Colonic mucosa (tissue), 4 donors: Measurements from ENCODE around the gene CRNKL1. TPM values are rescaled to one million over a fixed set of nuclear protein-coding genes. Genes with fewer than 3 reads are reported as not detected.

ENCODE experiments used
- DNase-seq: peaks from one replicate; pipeline ENCODE4 v3.0.0-alpha.2; 2020
- H3K27ac ChIP-seq: fragments of 200-600 bp; one replicate; pipeline ENCODE4 v1.8.0; 2021
- H3K27me3 ChIP-seq: fragments of 200-600 bp; one replicate; pipeline ENCODE4 v1.8.0; 2021
- H3K36me3 ChIP-seq: fragments of 200-600 bp; one replicate; pipeline ENCODE4 v1.8.0; 2021
- H3K4me1 ChIP-seq: fragments of 200-600 bp; one replicate; pipeline ENCODE4 v1.8.0; 2021; ENCODE audit warnings: mild to moderate bottlenecking
- H3K4me3 ChIP-seq: fragments of 200-600 bp; one replicate; pipeline ENCODE4 v1.8.0; 2021
- H3K9ac ChIP-seq, 2 donors: one replicate each; pipeline ENCODE4 v1.7.0; 2013; ENCODE audit warnings: control low read depth in 2 of 2, low read depth in 2 of 2, low read length in 2 of 2
- H3K9me3 ChIP-seq: fragments of 200-600 bp; one replicate; pipeline ENCODE4 v1.8.0; 2021
- intact Hi-C: fragments of 100-400 bp; cut with DNase I; formaldehyde crosslinking; loops from one replicate; pipeline ENCODE4 v1.14.1; 2022
- total RNA-seq, 2 donors: library from RNA; stranded (reverse); fragmentation: NEBNext Ultra II Directional in 1 of 2; extraction: Animal tissue kit (Norgen Biotek cat#: 25700) in 1 of 2; gene quantifications; one replicate each; pipeline ENCODE4 v1.2.1, GENCODE V29; 2021
- TF ChIP-seq, protein P1 (sequence below): fragments of 200-600 bp; IDR thresholded peaks from one replicate; pipeline ENCODE4 v1.8.0; 2022; ENCODE audit warnings: antibody characterized with exemption, mild to moderate bottlenecking
- donor health status: healthy.
- donor health status: DM: no; HTN: no; CAD: no.
- donor health status: DM: no; HTN: no; CAD: no.

CRNKL1 gene
- total RNA-seq, 2 donors from 2014 or later: 21.4 to 25.8 TPM

DNA sequence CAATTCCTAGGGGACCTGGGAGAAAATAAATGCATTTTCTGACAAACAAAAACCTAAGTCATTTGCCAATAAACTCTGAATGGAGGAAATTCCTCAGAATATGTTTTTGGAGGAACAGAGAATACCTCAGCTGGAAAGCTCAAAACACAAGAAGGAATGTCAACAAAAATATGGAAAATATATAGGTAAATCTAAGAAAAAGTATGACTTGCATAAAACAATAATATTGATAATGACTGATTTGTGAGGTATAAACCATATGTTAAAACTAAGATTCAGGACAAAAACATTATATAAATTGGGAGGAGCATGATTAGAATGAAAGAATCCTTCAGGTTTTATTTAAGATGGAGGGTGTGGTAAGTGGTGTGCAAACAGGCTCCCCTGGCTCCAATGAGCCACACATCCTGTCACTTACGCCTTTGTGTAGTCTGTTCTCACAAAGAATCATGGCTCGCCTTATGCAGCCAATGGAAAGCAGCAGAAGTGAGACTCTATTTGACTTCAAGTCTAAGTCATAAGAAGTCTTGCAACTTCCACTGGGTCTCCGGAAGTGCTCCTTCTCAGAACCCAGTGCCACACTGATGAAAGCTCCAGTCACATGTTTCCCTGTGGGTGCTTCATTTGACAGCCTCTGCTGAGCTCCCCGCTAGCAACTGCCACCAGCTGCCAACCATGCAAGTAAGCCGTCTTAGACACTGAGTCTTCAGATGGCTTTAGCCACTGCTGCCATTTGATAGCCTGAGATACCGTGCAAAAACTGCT, 8.2 kb upstream of the CRNKL1 start:
- TF ChIP-seq, protein P1, sequence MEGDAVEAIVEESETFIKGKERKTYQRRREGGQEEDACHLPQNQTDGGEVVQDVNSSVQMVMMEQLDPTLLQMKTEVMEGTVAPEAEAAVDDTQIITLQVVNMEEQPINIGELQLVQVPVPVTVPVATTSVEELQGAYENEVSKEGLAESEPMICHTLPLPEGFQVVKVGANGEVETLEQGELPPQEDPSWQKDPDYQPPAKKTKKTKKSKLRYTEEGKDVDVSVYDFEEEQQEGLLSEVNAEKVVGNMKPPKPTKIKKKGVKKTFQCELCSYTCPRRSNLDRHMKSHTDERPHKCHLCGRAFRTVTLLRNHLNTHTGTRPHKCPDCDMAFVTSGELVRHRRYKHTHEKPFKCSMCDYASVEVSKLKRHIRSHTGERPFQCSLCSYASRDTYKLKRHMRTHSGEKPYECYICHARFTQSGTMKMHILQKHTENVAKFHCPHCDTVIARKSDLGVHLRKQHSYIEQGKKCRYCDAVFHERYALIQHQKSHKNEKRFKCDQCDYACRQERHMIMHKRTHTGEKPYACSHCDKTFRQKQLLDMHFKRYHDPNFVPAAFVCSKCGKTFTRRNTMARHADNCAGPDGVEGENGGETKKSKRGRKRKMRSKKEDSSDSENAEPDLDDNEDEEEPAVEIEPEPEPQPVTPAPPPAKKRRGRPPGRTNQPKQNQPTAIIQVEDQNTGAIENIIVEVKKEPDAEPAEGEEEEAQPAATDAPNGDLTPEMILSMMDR: no peak
- intact Hi-C loops: no loop called here
- Histone ChIP-seq H3K36me3 (no peaks in the 10 kb centered on the region), H3K4me3 (no peak overlapping the region), H3K9ac (no peak overlapping the region), H3K4me1 (no peaks in the 10 kb centered on the region), H3K27ac (no peak overlapping the region), H3K9me3 (no peaks in the 10 kb centered on the region), H3K27me3 (no peaks in the 10 kb centered on the region)
- DNase-seq: no peak

DNA sequence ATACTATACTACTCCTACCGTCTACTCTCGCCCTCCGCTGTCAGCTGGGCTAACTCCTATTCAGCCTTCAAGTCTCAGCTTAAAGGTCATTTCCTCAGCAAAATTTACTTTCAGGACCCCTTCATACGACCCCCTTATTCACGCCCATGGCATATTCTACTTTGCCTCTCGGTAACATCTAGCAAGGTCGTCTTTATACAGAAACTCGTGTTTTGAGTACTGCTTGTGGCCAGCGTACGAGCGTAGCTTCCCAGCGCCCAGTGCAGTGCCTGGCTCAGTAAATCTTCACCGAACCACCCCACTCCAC, 546 bp downstream of the CRNKL1 start:
- H3K27ac ChIP-seq: peak overlapping the region; percentile 91
- DNase-seq: no peak
- H3K4me1 ChIP-seq: no peaks in the 10 kb centered on the region
- H3K36me3 ChIP-seq: peaks cover 8% of the 10 kb centered on the region
- H3K27me3 ChIP-seq: no peaks in the 10 kb centered on the region
- H3K9me3 ChIP-seq: no peaks in the 10 kb centered on the region
- TF ChIP-seq, protein P1: no peak
- peak overlapping the region; percentile 82 to 88 for H3K9ac ChIP-seq
- intact Hi-C loops: no loop called here
- peak overlapping the region; percentile 73 for H3K4me3 ChIP-seq

DNA sequence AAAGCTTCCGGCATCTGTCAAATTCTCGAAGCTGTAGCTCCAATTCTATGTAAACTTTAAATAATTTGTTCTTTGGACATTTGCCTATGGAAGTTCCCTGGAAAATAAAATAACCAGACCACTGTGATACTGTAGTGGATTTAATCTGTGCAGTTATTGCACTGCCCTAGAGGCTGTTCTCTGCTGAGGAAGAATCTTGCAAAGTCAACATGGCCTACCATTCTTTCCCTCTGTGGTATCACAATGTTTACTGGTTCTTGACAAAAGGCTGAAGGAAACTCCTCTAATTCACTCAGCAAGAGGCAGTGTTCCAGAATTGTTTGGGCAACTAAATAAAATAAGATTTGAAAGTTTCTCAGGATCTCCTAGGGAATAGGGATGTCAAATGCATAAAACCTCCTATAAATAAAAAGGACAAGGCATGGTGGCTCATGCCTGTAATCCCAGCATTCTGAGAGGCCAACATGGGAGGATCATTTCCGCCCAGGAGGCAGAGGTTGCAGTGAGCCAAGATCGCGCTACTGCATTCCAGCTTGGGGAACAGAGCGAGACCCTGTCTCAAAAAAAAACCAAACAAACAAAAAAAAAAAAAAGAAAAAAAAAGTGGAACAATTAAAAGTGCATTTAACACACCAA, 12.4 kb downstream of the CRNKL1 start:
- Histone ChIP-seq H3K4me3 (no peak overlapping the region), H3K4me1 (no peaks in the 10 kb centered on the region), H3K27ac (no peak overlapping the region), H3K9me3 (no peaks in the 10 kb centered on the region), H3K9ac (no peak overlapping the region), H3K27me3 (no peaks in the 10 kb centered on the region), H3K36me3 (peaks cover 17% of the 10 kb centered on the region)
- intact Hi-C loops: no loop called here
- TF ChIP-seq, protein P1: no peak
- DNase-seq: no peak

DNA sequence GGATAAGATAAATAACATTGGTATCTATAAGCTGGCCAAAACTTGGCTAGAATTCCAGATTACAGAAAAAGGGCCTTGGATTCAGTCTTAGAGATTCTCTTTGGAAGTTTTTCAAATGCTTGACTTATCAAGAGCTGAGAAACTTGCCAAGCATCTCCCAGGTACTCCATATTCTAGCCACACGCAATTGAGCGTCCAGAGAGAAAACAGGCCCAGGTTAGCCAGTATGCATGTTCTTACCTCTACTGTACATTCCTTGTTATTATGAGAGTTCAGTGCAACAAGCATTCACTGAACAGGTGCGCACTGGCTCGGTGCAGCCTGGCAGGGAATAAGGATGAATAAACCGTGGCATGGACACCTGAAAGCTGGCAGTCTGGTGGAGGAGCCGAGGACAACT, 13.7 kb downstream of the CRNKL1 start:
- Histone ChIP-seq H3K9me3 (no peaks in the 10 kb centered on the region), H3K4me3 (no peak overlapping the region), H3K27ac (no peak overlapping the region), H3K9ac (no peak overlapping the region), H3K4me1 (no peaks in the 10 kb centered on the region), H3K36me3 (peaks cover 11% of the 10 kb centered on the region), H3K27me3 (no peaks in the 10 kb centered on the region)
- TF ChIP-seq, protein P1: no peak
- no peak for DNase-seq
- intact Hi-C loops: no loop called here

DNA sequence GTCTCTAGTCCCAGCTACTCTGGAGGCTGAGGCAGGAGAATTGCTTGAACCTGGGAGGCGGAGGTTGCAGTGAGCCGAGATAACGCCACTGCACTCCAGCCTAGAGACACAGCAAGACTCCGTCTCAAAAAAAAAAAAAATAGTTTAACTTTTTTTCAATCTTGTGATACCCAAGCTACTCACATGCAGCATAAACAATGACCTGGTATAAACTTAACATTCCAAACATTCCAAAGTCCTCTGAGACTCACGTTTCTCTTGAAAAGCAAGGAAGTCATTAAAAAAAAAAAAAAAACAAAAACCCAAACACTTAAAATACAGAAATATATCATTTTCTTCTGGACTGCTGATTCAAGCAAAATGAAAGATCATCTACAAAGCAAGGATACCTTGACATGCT, 14.3 kb downstream of the CRNKL1 start:
- TF ChIP-seq, protein P1: no peak
- H3K9me3 ChIP-seq: no peaks in the 10 kb centered on the region
- no peak for DNase-seq
- H3K27me3 ChIP-seq: no peaks in the 10 kb centered on the region
- intact Hi-C loops: no loop called here
- no peak overlapping the region for H3K9ac ChIP-seq
- no peak overlapping the region for H3K4me3 ChIP-seq
- H3K27ac ChIP-seq: no peak overlapping the region
- H3K36me3 ChIP-seq: peaks cover 11% of the 10 kb centered on the region
- H3K4me1 ChIP-seq: no peaks in the 10 kb centered on the region
